H9 (cell line): ENCODE measurements around the gene PCOLCE2. TPM values are rescaled to one million over a fixed set of nuclear protein-coding genes. Genes with fewer than 3 reads are reported as not detected.

Experiments used
- DNase-seq: peaks from one replicate; pipeline ENCODE4 v3.0.0-alpha.2; 2017
- H2AFZ ChIP-seq: one replicate; pipeline ENCODE4 v1.6.1; 2013; ENCODE audit warnings: mild to moderate bottlenecking, low read length, control low read depth, moderate library complexity
- H2AK5ac ChIP-seq: 2 replicates; pipeline ENCODE4 v1.6.1; 2013; ENCODE audit warnings: low read length, control low read depth, mixed read lengths; ENCODE audit not compliant: insufficient read length
- H2BK120ac ChIP-seq: one replicate; pipeline ENCODE4 v1.6.1; 2013; ENCODE audit warnings: low read depth, mild to moderate bottlenecking, low read length, control low read depth, inconsistent platforms; ENCODE audit not compliant: poor library complexity, severe bottlenecking
- H2BK12ac ChIP-seq: 2 replicates; pipeline ENCODE4 v1.6.1; 2013; ENCODE audit warnings: low read length, control low read depth, mixed read lengths, low read depth; ENCODE audit not compliant: insufficient read length
- H2BK15ac ChIP-seq: 2 replicates; pipeline ENCODE4 v1.6.1; 2013; ENCODE audit warnings: low read depth, low read length, control low read depth
- H2BK20ac ChIP-seq: one replicate; pipeline ENCODE4 v1.6.1; 2013; ENCODE audit warnings: low read depth, mild to moderate bottlenecking, low read length, control low read depth, inconsistent platforms; ENCODE audit not compliant: poor library complexity, severe bottlenecking
- H2BK5ac ChIP-seq: 2 replicates; pipeline ENCODE4 v1.6.1; 2013; ENCODE audit warnings: low read length, control low read depth, mixed read lengths; ENCODE audit not compliant: insufficient read length
- H3K14ac ChIP-seq: 2 replicates; pipeline ENCODE4 v1.6.1; 2013; ENCODE audit warnings: low read length, control low read depth; ENCODE audit not compliant: insufficient read depth
- H3K18ac ChIP-seq: 2 replicates; pipeline ENCODE4 v1.6.1; 2013; ENCODE audit warnings: low read depth, mild to moderate bottlenecking, mixed read lengths, low read length, control low read depth; ENCODE audit not compliant: insufficient read length
- H3K23ac ChIP-seq: 2 replicates; pipeline ENCODE4 v1.6.1; 2013; ENCODE audit warnings: low read length, control low read depth, mixed read lengths, low read depth; ENCODE audit not compliant: insufficient read length
- H3K23me2 ChIP-seq: 2 replicates; pipeline ENCODE4 v1.6.1; 2013; ENCODE audit warnings: low read depth, mild to moderate bottlenecking, mixed read lengths, low read length, control low read depth; ENCODE audit not compliant: insufficient read length, poor library complexity, severe bottlenecking
- H3K27ac ChIP-seq: 2 replicates; pipeline ENCODE4 v1.5.1; 2013; ENCODE audit warnings: low read length, control low read depth, mixed read lengths, low read depth; ENCODE audit not compliant: insufficient read length
- H3K27me3 ChIP-seq: 2 replicates; pipeline ENCODE4 v1.6.1; 2013; ENCODE audit warnings: low read length, control low read depth, inconsistent platforms; ENCODE audit not compliant: insufficient read depth
- H3K4ac ChIP-seq: 2 replicates; pipeline ENCODE4 v1.6.1; 2013; ENCODE audit warnings: low read depth, mild to moderate bottlenecking, control low read depth, inconsistent platforms, low read length, moderate library complexity
- H3K4me1 ChIP-seq: 2 replicates; pipeline ENCODE4 v1.6.1; 2013; ENCODE audit warnings: low read length, control low read depth, inconsistent platforms; ENCODE audit not compliant: insufficient read depth
- H3K4me2 ChIP-seq: 2 replicates; pipeline ENCODE4 v1.6.1; 2013; ENCODE audit warnings: low read length, control low read depth, mixed read lengths; ENCODE audit not compliant: insufficient read length, insufficient read depth
- H3K56ac ChIP-seq: 2 replicates; pipeline ENCODE4 v1.6.1; 2013; ENCODE audit warnings: low read depth, mild to moderate bottlenecking, mixed read lengths, low read length, control low read depth; ENCODE audit not compliant: insufficient read length
- H3K79me1 ChIP-seq: 2 replicates; pipeline ENCODE4 v1.6.1; 2013; ENCODE audit warnings: low read depth, mild to moderate bottlenecking, moderate library complexity, low read length, control low read depth, inconsistent platforms; ENCODE audit not compliant: insufficient read depth, poor library complexity, severe bottlenecking
- H3K79me2 ChIP-seq: 2 replicates; pipeline ENCODE4 v1.6.1; 2013; ENCODE audit warnings: low read length, control low read depth, inconsistent platforms; ENCODE audit not compliant: insufficient read depth
- H3K9ac ChIP-seq: 2 replicates; pipeline ENCODE4 v1.6.1; 2013; ENCODE audit warnings: low read length, control low read depth, mixed read lengths; ENCODE audit not compliant: insufficient read length; ENCODE audit errors: extremely low read depth
- H3K9me3 ChIP-seq: one replicate; pipeline ENCODE4 v1.6.1; 2013; ENCODE audit warnings: low read depth, low read length, inconsistent platforms; ENCODE audit not compliant: control insufficient read depth
- H3T11ph ChIP-seq: one replicate; pipeline ENCODE4 v1.6.1; 2013; ENCODE audit warnings: mild to moderate bottlenecking, low read length, control low read depth, inconsistent platforms
- H4K20me1 ChIP-seq: one replicate; pipeline ENCODE4 v1.6.1; 2013; ENCODE audit not compliant: control insufficient read depth, insufficient read length, insufficient read depth
- H4K5ac ChIP-seq: 2 replicates; pipeline ENCODE4 v1.6.1; 2013; ENCODE audit warnings: low read depth, mild to moderate bottlenecking, mixed read lengths, low read length, control low read depth; ENCODE audit not compliant: insufficient read length
- H4K8ac ChIP-seq: replicated peaks from 2 replicates; pipeline ENCODE4 v1.6.1; 2013; ENCODE audit warnings: low read length, control low read depth, mixed read lengths, low read depth; ENCODE audit not compliant: insufficient read length
- H4K91ac ChIP-seq: 2 replicates; pipeline ENCODE4 v1.6.1; 2013; ENCODE audit warnings: low read depth, mild to moderate bottlenecking, moderate library complexity, mixed read lengths, low read length, control low read depth; ENCODE audit not compliant: insufficient read length
- H3K27ac Mint-ChIP-seq, 3 experiments: 2 replicates in 2 of 3; 3 replicates in 1 of 3; pipeline ENCODE4 v1.8.0; 2020 to 2021; ENCODE audit warnings: mixed read lengths in 3 of 3, mild to moderate bottlenecking in 1 of 3, moderate library complexity in 1 of 3
- H3K27me3 Mint-ChIP-seq: 2 replicates; pipeline ENCODE4 v1.8.0; 2021; ENCODE audit warnings: low read depth, mild to moderate bottlenecking, moderate library complexity, mixed read lengths
- H3K36me3 Mint-ChIP-seq, 3 experiments: 2 replicates in 2 of 3; 3 replicates in 1 of 3; pipeline ENCODE4 v1.8.0; 2020 to 2021; ENCODE audit warnings: low read depth in 3 of 3, mixed read lengths in 3 of 3; ENCODE audit not compliant: insufficient read depth in 1 of 3
- H3K4me1 Mint-ChIP-seq, 2 experiments: 2 replicates each; pipeline ENCODE4 v1.8.0; 2020; ENCODE audit warnings: mixed read lengths in 2 of 2
- H3K4me3 Mint-ChIP-seq, 2 experiments: 2 replicates in 1 of 2; 3 replicates in 1 of 2; pipeline ENCODE4 v1.8.0; 2020 to 2021; ENCODE audit warnings: mild to moderate bottlenecking in 2 of 2, mixed read lengths in 2 of 2, moderate library complexity in 1 of 2
- H3K9me3 Mint-ChIP-seq, 2 experiments: 2 replicates in 1 of 2; 3 replicates in 1 of 2; pipeline ENCODE4 v1.8.0; 2020; ENCODE audit warnings: mild to moderate bottlenecking in 2 of 2, mixed read lengths in 2 of 2, moderate library complexity in 1 of 2
- CTCF ChIP-seq: fragments of 200-600 bp; sonication (generic); conservative IDR thresholded peaks from 3 replicates; pipeline ENCODE4 v1.8.0; 2021; ENCODE audit warnings: antibody characterized with exemption, mild to moderate bottlenecking
- WGBS: extraction: QIAGEN DNeasy Blood & Tissue Kit; methylation state at CpG from one replicate; pipeline ENCODE4 v1.1.7; 2013; ENCODE audit warnings: missing lambda C conversion rate, low lambda C conversion rate, mixed read lengths; ENCODE audit not compliant: insufficient read length; ENCODE audit errors: extremely low coverage; 5-methylcytosine and 5-hydroxymethylcytosine counted together
- total RNA-seq: library from RNA; stranded (reverse); gene quantifications from 2 replicates; pipeline ENCODE4 v1.2.1, GENCODE V29; 2021

PCOLCE2 gene
- total RNA-seq, 1 experiment from 2014 or later = 9.2 TPM

GRCh38 chr3:142852009-142852408 is 36.9 kb downstream of the PCOLCE2 start:
- H2BK5ac ChIP-seq = no peak overlapping the region

More at GRCh38 chr3:142852009-142852408, 36.9 kb downstream of the PCOLCE2 start:
- no peak overlapping the region for H3K18ac ChIP-seq
- H4K8ac ChIP-seq = no peak overlapping the region
- no CpG with 5 or more reads among the region's 4 CpGs for WGBS
- H3K79me1 ChIP-seq = no peaks in the 10 kb centered on the region
- H4K91ac ChIP-seq = no peak overlapping the region
- TF ChIP-seq CTCF = no peak
- H4K5ac ChIP-seq = no peak overlapping the region
- H2BK15ac ChIP-seq = no peak overlapping the region
- no peak overlapping the region for H3K27ac ChIP-seq
- H3K23me2 ChIP-seq = no peaks in the 10 kb centered on the region
- Mint-ChIP-seq H3K27ac (no peak overlapping the region), H3K27me3 (peaks cover 1% of the 10 kb centered on the region; the same call in 1 of the 2 replicates), H3K36me3 (peaks cover 2 to 7% (median 5%) of the 10 kb centered on the region in 3 experiments; a peak in 4 of 7 replicates), H3K4me3 (no peak overlapping the region), H3K4me1 (peaks cover 28% of the 10 kb centered on the region in 2 experiments), H3K9me3 (no peaks in the 10 kb centered on the region)
- peaks cover 5% of the 10 kb centered on the region; the same call in 1 of the 2 replicates for H3K4me1 ChIP-seq
- no peak overlapping the region for H3K56ac ChIP-seq
- H4K20me1 ChIP-seq = no peaks in the 10 kb centered on the region
- no peak overlapping the region for H2BK20ac ChIP-seq
- H2BK120ac ChIP-seq = no peak overlapping the region
- H3K14ac ChIP-seq = no peak overlapping the region
- H2AK5ac ChIP-seq = no peak overlapping the region
- H3K23ac ChIP-seq = no peak overlapping the region
- H3T11ph ChIP-seq = no peak overlapping the region
- no peak for DNase-seq
- H3K9ac ChIP-seq = no peak overlapping the region
- no peak overlapping the region for H2AFZ ChIP-seq
- H3K27me3 ChIP-seq = no peaks in the 10 kb centered on the region
- H3K4ac ChIP-seq = no peak overlapping the region
- H2BK12ac ChIP-seq = no peak overlapping the region
- H3K4me2 ChIP-seq = no peak overlapping the region
- no peaks in the 10 kb centered on the region for H3K9me3 ChIP-seq
- H3K79me2 ChIP-seq = no peaks in the 10 kb centered on the region
